Daoy (cell line): ENCODE data around the gene LDLRAD4. TPM values are rescaled to one million over a fixed set of nuclear protein-coding genes. Genes with fewer than 3 reads are reported as not detected.
A peak's percentile ranks its signal among the peaks of the same experiment; 100 is the strongest.

ENCODE experiments used
- DNase-seq: peaks from one replicate; pipeline ENCODE4 v3.0.0-alpha.2; 2015; ENCODE audit warnings: low read depth
- total RNA-seq: library from RNA; depleted of rRNA; stranded (reverse); fragments of >200 nt; shearing (Covaris generic); gene quantifications from 2 replicates; pipeline ENCODE4 v1.2.3, GENCODE V29; 2014

Gene LDLRAD4
- total RNA-seq, 1 experiment from 2014 or later, result 8.2 TPM

DNA sequence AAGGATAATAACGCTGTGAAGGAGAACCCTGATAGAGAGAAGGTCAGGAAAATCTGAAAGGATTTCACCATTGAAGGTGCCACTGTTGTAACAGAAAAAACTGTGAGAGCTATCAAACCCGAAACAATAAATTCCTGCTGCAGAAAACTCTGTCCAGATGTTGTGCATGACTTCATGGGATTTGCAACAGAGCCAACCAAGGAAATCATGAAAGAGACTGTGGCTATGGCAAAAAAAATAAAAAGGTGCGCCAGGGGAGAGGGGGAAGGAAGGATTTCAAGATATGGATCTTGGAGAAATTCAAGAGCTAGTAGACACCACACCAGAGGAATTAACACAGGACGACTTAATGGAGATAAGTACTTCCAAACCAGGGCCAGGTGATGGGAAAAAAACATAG, 88.0 kb downstream of the LDLRAD4 start:
- no peak for DNase-seq

DNA sequence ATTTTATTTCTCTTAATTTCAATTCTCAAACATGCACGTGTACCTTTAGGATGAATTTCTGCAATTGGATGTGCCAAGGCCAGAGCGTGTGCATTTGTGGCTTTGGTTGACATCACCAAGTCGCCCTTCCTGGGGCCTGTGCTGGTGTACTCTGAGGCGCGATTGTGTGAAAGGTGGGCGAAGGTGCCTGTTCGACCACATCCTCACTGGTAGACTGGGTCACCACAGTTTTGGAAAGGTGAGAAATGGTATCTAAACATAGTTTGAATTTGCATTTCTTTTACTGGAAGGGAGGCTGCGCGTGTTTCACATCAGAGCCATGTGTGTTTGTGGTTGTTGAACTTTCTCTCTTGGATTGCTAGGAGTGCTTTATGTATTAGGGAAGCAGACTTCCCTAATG, 89.8 kb downstream of the LDLRAD4 start:
- DNase-seq, result no peak

DNA sequence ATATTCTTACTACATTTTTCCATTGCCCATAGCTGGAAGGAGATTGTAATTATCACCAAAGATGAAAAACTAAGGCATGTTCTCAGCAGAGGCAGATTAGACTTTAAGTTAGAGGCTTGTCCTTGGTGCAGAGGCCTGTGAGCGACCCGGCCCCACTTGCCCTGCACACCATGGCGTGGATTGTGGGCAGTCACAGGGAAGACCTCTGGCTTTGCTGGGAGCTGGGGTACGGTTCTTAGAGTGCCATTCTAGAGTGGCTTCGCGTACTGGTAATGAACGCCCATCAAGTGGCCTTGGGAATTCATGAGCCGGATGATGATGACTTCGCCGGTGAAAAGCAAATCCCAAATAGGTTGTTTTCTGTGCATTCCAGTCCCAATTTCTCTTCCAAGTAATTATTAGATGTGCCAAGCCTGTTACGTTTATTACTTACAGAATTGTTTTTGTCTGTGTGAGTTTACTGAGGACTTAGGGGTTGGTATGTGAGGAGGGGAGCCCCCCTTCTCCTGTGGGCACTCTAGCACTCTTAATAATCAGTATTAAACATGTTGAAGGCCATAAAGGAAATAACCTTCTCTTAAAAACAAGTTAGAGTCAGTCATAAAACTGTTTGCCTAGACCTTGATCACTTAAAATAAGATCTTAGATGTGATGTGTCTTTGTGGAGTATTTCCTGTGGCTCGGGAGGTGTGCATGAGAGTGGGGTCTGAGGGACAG, 90.6 kb downstream of the LDLRAD4 start:
- DNase-seq, result no peak

- no peak for DNase-seq
These were observed 91.4 kb downstream of the LDLRAD4 start for GRCh38 chr18:13309748-13310670.

DNA sequence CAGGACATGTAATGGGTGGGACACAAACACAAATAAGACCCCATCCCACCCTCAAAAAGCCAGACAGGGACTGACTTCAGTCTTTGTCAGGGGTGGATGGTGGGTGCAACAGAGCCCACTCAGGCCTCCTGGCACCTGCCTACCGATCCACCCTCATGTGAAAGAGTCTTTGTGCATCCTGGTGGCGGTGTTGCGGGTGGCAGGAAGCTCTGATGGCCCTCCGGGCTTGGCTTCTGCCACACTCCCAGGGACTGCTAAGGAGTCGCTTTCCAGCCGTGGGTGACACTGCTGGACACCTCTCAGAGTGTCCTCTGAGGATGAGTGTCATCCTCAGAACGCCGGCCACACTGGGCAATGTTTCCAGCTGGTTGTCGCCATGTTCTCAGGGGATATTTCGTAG, 92.6 kb downstream of the LDLRAD4 start:
- no peak for DNase-seq

DNA sequence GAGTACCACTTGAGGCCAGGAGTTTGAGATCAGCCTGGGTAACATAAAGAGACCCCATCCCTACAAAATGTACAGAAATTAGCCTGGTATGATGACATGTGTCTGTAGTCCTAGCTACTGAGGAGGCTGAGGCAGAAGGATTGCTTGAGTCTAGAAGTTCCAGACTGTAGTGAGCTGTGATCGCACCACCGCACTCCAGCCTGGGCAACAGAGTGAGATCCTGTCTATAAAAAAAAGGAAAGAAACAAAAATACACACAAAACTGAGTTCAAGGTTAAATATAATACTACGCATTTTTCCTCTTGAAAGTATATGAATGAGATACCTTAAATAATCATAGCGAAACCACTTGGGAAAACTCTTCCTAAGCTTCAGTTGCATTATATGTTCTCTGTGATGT, 94.0 kb downstream of the LDLRAD4 start:
- no peak for DNase-seq

GRCh38 chr18:13313006-13313686, 94.6 kb downstream of the LDLRAD4 start:
- no peak for DNase-seq

- no peak for DNase-seq
These were observed 96.4 kb downstream of the LDLRAD4 start for GRCh38 chr18:13315000-13315399.

GRCh38 chr18:13316063-13316462, 97.5 kb downstream of the LDLRAD4 start:
- DNase-seq, result no peak

GRCh38 chr18:13317801-13318200, 99.2 kb downstream of the LDLRAD4 start:
- DNase-seq, result no peak

GRCh38 chr18:13318731-13319501, 100.4 kb downstream of the LDLRAD4 start:
- peak; percentile 14 for DNase-seq

DNA sequence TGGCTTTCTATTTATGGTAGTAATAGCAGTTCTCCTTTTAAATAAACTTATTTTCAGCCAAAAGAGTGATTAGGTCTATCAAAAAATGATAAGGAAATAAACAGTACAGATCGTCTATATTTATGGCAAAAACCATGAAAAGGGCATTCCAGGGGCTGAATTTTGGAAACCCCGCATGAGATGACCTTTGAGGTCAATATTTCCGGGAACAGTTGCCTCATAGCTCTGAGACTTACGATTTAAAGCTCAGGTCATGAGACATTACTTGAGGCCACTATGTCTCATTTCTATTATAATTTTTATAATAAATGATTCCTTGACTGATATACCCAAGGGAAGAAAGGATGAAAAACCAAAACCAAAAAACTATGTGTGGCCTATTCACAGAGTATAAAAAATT, 101.1 kb downstream of the LDLRAD4 start:
- no peak for DNase-seq

- DNase-seq, result no peak
These were observed 101.5 kb downstream of the LDLRAD4 start for GRCh38 chr18:13320096-13320495.

- no peak for DNase-seq
These were observed 102.4 kb downstream of the LDLRAD4 start for GRCh38 chr18:13320891-13321425.

DNA sequence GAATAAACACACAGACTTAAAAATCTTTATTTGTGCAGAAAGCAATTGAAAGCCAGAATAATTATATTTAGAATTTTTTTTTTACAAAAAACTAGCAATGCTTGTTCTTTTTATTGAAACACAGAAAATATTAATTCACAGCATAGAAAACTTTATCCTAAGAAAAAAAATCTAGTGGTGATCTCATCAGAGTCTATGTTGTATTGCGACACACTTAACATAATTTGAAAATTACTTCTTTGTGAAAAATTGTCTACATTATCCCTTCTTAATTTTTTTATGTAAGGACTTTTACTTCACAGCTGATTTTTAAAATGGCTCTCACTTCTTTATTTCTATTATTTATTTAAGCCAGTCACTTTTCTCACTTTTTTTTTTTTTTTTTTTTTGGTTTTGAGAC, 103.4 kb downstream of the LDLRAD4 start:
- no peak for DNase-seq

- no peak for DNase-seq
These were observed 104.6 kb downstream of the LDLRAD4 start for GRCh38 chr18:13323186-13323585.

- DNase-seq, result no peak
These were observed 106.3 kb downstream of the LDLRAD4 start for GRCh38 chr18:13324880-13325279.

DNA sequence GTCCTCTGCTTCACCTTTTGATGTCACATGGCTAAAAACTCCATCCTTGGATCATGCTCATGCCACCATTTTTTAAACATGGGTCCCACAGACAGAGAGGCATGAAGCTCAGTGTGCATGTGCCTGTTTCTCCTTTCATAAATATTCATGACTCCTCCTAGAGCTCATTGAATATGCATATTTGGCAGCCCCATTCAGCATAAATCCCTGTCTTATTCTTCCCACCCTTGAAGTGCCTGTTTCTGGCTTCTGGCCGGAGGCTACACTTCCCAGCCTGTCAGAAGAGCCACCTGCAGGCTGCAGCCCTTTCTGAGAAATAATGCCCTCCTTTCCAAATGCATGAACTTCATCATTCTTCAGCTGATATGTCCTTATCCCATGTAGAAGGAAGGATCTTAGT, 109.7 kb downstream of the LDLRAD4 start:
- no peak for DNase-seq

DNA sequence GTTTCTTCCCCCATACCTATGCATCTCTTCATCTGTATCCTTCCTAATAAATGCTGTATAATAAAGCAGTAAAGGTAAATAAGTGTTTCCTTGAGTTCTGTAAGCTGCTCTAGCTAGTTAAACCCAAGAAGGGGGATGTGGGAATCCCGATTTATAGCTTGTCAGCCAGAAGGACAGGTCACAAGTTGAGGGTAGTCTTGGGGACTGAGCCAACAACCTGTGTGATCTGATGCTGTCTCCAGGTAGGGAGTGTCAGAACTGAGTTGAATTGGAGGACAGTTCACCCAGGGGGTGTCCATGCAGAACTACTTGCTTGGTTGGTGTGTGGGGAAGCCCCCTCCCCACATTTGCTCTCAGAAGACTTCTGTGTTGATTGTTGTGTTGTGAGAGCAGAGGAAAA, 112.4 kb downstream of the LDLRAD4 start:
- no peak for DNase-seq

DNA sequence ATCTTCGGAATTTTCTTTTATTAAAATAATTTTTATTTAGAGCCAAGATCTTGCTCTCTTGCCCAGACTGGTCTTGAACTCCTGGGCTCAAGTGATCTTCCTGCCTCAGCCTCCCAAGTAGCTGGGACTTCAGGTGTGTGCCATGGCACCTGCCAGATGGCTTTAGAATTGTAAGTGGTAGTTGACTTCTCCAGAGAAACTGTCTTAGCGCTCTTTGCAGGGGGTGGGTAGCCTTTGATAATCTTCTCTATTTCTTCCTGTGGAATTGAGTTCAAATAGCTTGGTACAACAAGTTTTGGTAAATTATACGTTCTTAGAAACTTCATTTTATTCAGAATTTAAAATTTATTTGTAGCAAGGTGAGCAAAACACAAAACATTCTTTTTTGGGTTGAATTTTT, 113.3 kb downstream of the LDLRAD4 start:
- no peak for DNase-seq

DNA sequence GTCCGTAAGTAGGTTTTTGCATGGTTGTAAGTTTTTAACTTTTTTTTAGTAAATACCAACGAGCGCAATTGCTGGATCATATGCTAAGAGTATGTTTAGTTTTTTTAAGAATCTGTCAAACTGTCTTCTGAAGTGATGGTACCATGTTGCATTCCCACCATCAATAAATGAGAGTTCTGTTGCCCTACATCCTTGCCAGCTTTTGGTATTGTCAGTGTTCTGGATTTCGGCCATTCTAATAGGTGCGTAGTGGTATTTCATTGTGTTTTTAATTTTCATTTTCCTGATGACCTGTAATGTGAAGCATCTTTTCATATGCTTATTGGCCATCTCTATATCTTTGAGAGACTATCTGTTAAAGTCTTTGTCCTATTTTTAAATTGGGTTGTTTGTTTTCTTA, 114.3 kb downstream of the LDLRAD4 start:
- DNase-seq, result no peak
